K562 (cell line): ENCODE data around the gene NDRG4. TPM values are rescaled to one million over a fixed set of nuclear protein-coding genes. Genes with fewer than 3 reads are reported as not detected.

Experiments used
- ATAC-seq: fragments of 200-7000 bp; cut with Tn5 transposase; 3 replicates; pipeline ENCODE4 v1.9.1; 2020; ENCODE audit warnings: moderate library complexity
- BruUV-seq: library from RNA; stranded (reverse); fragments of 400-500 nt; replicated peaks from 2 replicates; lab custom pipeline; 2021; lab: Mats Ljungman, UMichigan
- CTCF ChIA-PET: fragments of 300-600 bp; formaldehyde crosslinking; extraction: SDS; loops from one replicate; lab custom pipeline; 2021; ENCODE audit warnings: low intra/inter-chr PET ratio; lab: Yijun Ruan, JAX
- POLR2A ChIA-PET: fragments of 300-600, 350-650 bp; sonication (Branson Sonifier 250); formaldehyde crosslinking; extraction: SDS; loops from one replicate; lab custom pipeline; 2021; ENCODE audit warnings: antibody characterized with exemption, inconsistent platforms; lab: Yijun Ruan, JAX
- DNase-seq, 4 experiments: peaks; one replicate each; pipeline versions ENCODE4 v3.0.0 to v3.0.0-alpha.2; 2011 to 2018; ENCODE audit warnings: low spot score in 3 of 4, mixed read lengths in 3 of 4; ENCODE audit errors: extremely low read depth in 1 of 4
- FAIRE-seq: peaks from 2 replicates; lab custom pipeline; 2011; peaks lifted over from hg19 to GRCh38; lab: Jason Lieb, UNC
- H2AFZ ChIP-seq: 2 replicates; pipeline ENCODE4 v1.6.0; 2011; ENCODE audit warnings: low read depth, low read length, control low read depth, inconsistent platforms
- H3K27ac ChIP-seq: fragments of 200-600 bp; 3 replicates; pipeline ENCODE4 v1.8.0; 2011; ENCODE audit warnings: low read depth, mild to moderate bottlenecking, control low read depth, inconsistent platforms, low read length, moderate library complexity, mixed read lengths; ENCODE audit errors: extremely low read depth
- H3K27me3 ChIP-seq, 2 experiments: fragments of 300-600 bp in 1 of 2; 2 replicates in 1 of 2; 3 replicates in 1 of 2; pipeline versions ENCODE4 v1.6.0 to v1.8.0; 2011; ENCODE audit warnings: inconsistent platforms in 2 of 2, low read length in 2 of 2, mild to moderate bottlenecking in 1 of 2, mixed read lengths in 1 of 2, moderate library complexity in 1 of 2; ENCODE audit not compliant: control insufficient read depth in 2 of 2, insufficient read depth in 2 of 2
- H3K36me3 ChIP-seq: fragments of 300-600 bp; 3 replicates; pipeline ENCODE4 v1.8.0; 2011; ENCODE audit warnings: mild to moderate bottlenecking, low read length, inconsistent platforms; ENCODE audit not compliant: control insufficient read depth, insufficient read depth
- H3K4me1 ChIP-seq, 2 experiments: fragments of 200-600 bp in 1 of 2; replicated peaks in 1 of 2; 2 replicates in 1 of 2; 3 replicates in 1 of 2; pipeline versions ENCODE4 v1.5.1 to v1.8.0; 2011; ENCODE audit warnings: inconsistent platforms in 2 of 2, low read length in 2 of 2, mild to moderate bottlenecking in 1 of 2, mixed read lengths in 1 of 2, moderate library complexity in 1 of 2; ENCODE audit not compliant: control insufficient read depth in 2 of 2, insufficient read depth in 2 of 2
- H3K4me2 ChIP-seq: 2 replicates; pipeline ENCODE4 v1.6.1; 2011; ENCODE audit warnings: low read length, control low read depth, inconsistent platforms, mixed read lengths; ENCODE audit not compliant: insufficient read depth
- H3K4me3 ChIP-seq: fragments of 200-600 bp; sonication (generic), shearing (Covaris generic); 2 replicates; pipeline ENCODE4 v1.5.1; 2016; ENCODE audit warnings: control low read depth, inconsistent platforms
- H3K79me2 ChIP-seq: fragments of 200-600 bp; 3 replicates; pipeline ENCODE4 v1.8.0; 2011; ENCODE audit warnings: low read length, inconsistent platforms; ENCODE audit not compliant: control insufficient read depth, insufficient read depth
- H3K9ac ChIP-seq, 2 experiments: 2 replicates each; pipeline versions ENCODE4 v1.6.0 to v1.6.1; 2011; ENCODE audit warnings: low read depth in 2 of 2, low read length in 2 of 2, control low read depth in 1 of 2, inconsistent platforms in 1 of 2, mild to moderate bottlenecking in 1 of 2, mixed read lengths in 1 of 2; ENCODE audit not compliant: insufficient read depth in 1 of 2
- H3K9me1 ChIP-seq: one replicate; pipeline ENCODE4 v1.6.0; 2011; ENCODE audit warnings: inconsistent platforms, mild to moderate bottlenecking, low read length, moderate library complexity; ENCODE audit not compliant: control insufficient read depth, insufficient read depth
- H3K9me3 ChIP-seq: replicated peaks from 2 replicates; pipeline ENCODE4 v1.5.1; 2011; ENCODE audit warnings: low read depth, low read length, inconsistent platforms; ENCODE audit not compliant: control insufficient read depth, insufficient read depth
- H4K20me1 ChIP-seq: replicated peaks from 2 replicates; pipeline ENCODE4 v1.6.1; 2011; ENCODE audit warnings: low read length, inconsistent platforms, mixed read lengths; ENCODE audit not compliant: control insufficient read depth, insufficient read depth
- BACH1 ChIP-seq: fragments of 200-800 bp; sonication (Bioruptor generic); IDR thresholded peaks from 2 replicates; pipeline ENCODE4 v1.6.1; 2016; ENCODE audit warnings: missing genetic modification characterization, missing compliant biosample characterization
- ETV6 ChIP-seq, 3 experiments: fragments of 150-350 bp in 1 of 3; sonication (generic) in 1 of 3; formaldehyde crosslinking in 1 of 3; IDR thresholded peaks; 2 replicates each; pipeline versions ENCODE4 v1.6.1 to v1.8.0; 2014 to 2022; ENCODE audit warnings: borderline replicate concordance in 2 of 3, low read depth in 2 of 3, antibody characterized with exemption in 1 of 3, low read length in 1 of 3, mild to moderate bottlenecking in 1 of 3, missing genetic modification reagents in 1 of 3
- GABPB1 ChIP-seq: sonication (generic); formaldehyde crosslinking; IDR thresholded peaks from 2 replicates; pipeline ENCODE4 v1.8.0; 2022; ENCODE audit warnings: mild to moderate bottlenecking, missing genetic modification reagents
- GABPB2 ChIP-seq: fragments of 250-450 bp; sonication (Bioruptor Pico); conservative IDR thresholded peaks from 2 replicates; pipeline ENCODE4 v1.5.1; 2021; ENCODE audit warnings: mild to moderate bottlenecking
- HLTF ChIP-seq: fragments of 450-650 bp; IDR thresholded peaks from 2 replicates; pipeline ENCODE4 v1.6.1; 2016
- NFIC ChIP-seq: fragments of 450-650 bp; IDR thresholded peaks from 2 replicates; pipeline ENCODE4 v1.6.1; 2017; ENCODE audit warnings: mild to moderate bottlenecking, inconsistent platforms
- PURB ChIP-seq: sonication (generic); formaldehyde crosslinking; IDR thresholded peaks from 2 replicates; pipeline ENCODE4 v1.9.0; 2021; ENCODE audit warnings: low read depth, mild to moderate bottlenecking, missing genetic modification reagents
- RBM39 ChIP-seq: fragments of 200-400 bp; formaldehyde crosslinking; optimal IDR thresholded peaks from 2 replicates; pipeline ENCODE3; 2018; ENCODE audit warnings: low read depth, low read length
- TOE1 ChIP-seq, 2 experiments: fragments of 450-650 bp in 1 of 2; sonication (generic) in 1 of 2; formaldehyde crosslinking in 1 of 2; IDR thresholded peaks; 2 replicates each; pipeline versions ENCODE4 v1.7.1 to v1.8.0; 2016 to 2022; ENCODE audit warnings: borderline replicate concordance in 2 of 2, mild to moderate bottlenecking in 2 of 2, antibody characterized with exemption in 1 of 2, inconsistent platforms in 1 of 2, low read depth in 1 of 2, missing genetic modification reagents in 1 of 2, moderate library complexity in 1 of 2
- WGBS: fragments of 100-300 bp; shearing (Covaris generic); methylation state at CpG from one replicate; pipeline ENCODE4 v1.1.6; 2016; ENCODE audit warnings: low coverage, mixed read lengths; ENCODE audit not compliant: insufficient coverage; ENCODE audit errors: missing lambda C conversion rate; 5-methylcytosine and 5-hydroxymethylcytosine counted together
- in situ Hi-C: fragments of 300-500 bp; cut with MboI; formaldehyde crosslinking; loops from 4 replicates; pipeline ENCODE4 v1.15.0; 2018; ENCODE audit warnings: inconsistent platforms, mixed read lengths
- intact Hi-C: fragments of 100-400 bp; cut with micrococcal nuclease; formaldehyde crosslinking; loops from 2 replicates; pipeline ENCODE4 v1.14.2; 2022
- polyA plus RNA-seq, 8 experiments: library from polyadenylated mRNA; depleted of rRNA in 4 of 8; stranded (reverse) in 5 of 8; unstranded in 3 of 8; fragments of >200 nt; fragmentation: Nextera tagmentation in 2 of 8; fragmentation: Illumina TruSeq in 1 of 8; extraction: Ambion mirVana in 2 of 8; extraction: Trizol in 1 of 8; gene quantifications; 2 replicates each; pipeline versions ENCODE4 v1.2.1 to v1.2.3, GENCODE V29; 2011 to 2014; ENCODE audit warnings: inconsistent platforms in 1 of 8, missing spikeins in 1 of 8
- total RNA-seq, 7 experiments: library from RNA; depleted of rRNA in 6 of 7; stranded (reverse); fragments of >200 nt in 6 of 7; fragmentation: Illumina TruSeq in 2 of 7; extraction: Trizol in 2 of 7; gene quantifications; 2 replicates each; pipeline versions ENCODE4 v1.2.1 to v1.2.3, GENCODE V29; 2011 to 2021; ENCODE audit warnings: low replicate concordance in 1 of 7
- TF ChIP-seq, protein P1 (sequence below): fragments of 450-650 bp; IDR thresholded peaks from 2 replicates; pipeline ENCODE4 v1.6.1; 2017; ENCODE audit warnings: mild to moderate bottlenecking, moderate library complexity
- TF ChIP-seq, protein P2 (sequence below): sonication (generic); formaldehyde crosslinking; IDR thresholded peaks from 2 replicates; pipeline ENCODE4 v1.4.0; 2020; ENCODE audit warnings: mild to moderate bottlenecking, missing genetic modification reagents
- TF ChIP-seq, protein P3 (sequence below): sonication (generic); formaldehyde crosslinking; IDR thresholded peaks from 2 replicates; pipeline ENCODE4 v1.8.0; 2022; ENCODE audit warnings: mild to moderate bottlenecking, missing genetic modification reagents, borderline replicate concordance
- TF ChIP-seq, protein P4 (sequence below): fragments of 450-650 bp; formaldehyde crosslinking; IDR thresholded peaks from 2 replicates; pipeline ENCODE4 v1.4.0; 2020; ENCODE audit warnings: mild to moderate bottlenecking

The NDRG4 gene
- total and polyA plus RNA-seq, 9 of the 15 experiments (the other 6 are each of a cell fraction or from before 2014, with no cell fraction given): 0.06 to 0.95 (median 0.28) TPM

DNA sequence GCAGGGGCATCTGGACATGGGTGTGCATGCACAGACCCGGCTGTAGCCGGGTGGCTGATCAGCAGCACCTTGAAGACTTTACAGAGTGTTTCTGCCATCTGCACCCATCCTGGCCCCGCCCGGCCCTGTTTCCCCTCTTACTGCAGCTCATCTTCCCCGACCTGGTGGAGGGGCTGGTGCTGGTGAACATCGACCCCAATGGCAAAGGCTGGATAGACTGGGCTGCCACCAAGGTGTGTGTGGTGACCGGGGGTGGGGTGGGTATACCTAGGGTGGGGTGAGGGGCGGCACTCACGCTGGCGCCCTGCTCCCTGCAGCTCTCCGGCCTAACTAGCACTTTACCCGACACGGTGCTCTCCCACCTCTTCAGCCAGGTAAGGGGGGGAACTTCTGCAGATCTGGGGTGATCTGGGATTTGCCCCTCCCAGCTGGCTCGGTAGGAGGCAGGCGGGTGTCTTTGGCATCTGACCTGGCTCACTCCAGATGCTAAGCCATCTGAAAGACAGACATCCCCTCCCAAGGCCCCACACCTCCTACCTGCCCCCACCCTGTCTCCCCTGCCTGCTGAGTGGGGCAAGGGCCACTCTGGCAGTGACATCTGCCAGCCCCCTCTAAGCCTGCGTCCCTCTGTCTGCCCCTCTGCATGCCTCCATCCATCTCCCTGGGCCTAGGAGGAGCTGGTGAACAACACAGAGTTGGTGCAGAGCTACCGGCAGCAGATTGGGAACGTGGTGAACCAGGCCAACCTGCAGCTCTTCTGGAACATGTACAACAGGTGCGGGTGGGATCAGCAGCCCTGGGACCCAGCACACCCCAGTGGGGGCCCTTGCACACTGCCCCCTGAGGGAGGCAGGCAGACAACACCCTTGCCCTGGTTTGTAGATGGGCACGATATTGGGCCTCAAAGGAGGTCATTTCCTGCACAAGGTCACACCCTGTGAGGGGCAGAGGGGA is 6.6 kb downstream of the NDRG4 start:
- Histone ChIP-seq H3K9me3 (no peaks in the 10 kb centered on the region), H3K4me3 (no peak overlapping the region), H2AFZ (no peak overlapping the region), H3K27me3 (no peaks in the 10 kb centered on the region), H3K9ac (no peak overlapping the region; a peak in 1 of 4 replicates), H3K79me2 (no peaks in the 10 kb centered on the region), H4K20me1 (peaks cover 4% of the 10 kb centered on the region; the same call in 1 of the 2 replicates), H3K4me1 (peaks cover 0 to 32% of the 10 kb centered on the region in 2 experiments; a peak in 2 of 5 replicates), H3K9me1 (no peaks in the 10 kb centered on the region), H3K27ac (no peak overlapping the region), H3K4me2 (no peak overlapping the region), H3K36me3 (no peaks in the 10 kb centered on the region)
- ATAC-seq: no peak
- no TSS peak for BruUV-seq
- POLR2A ChIA-PET: interaction anchor here (1.5 kb wide), 1 partner anchor 9 kb away, joined by 4 read pairs; no protein-coding TSS in a partner anchor
- in situ Hi-C loops (no loop called here), intact Hi-C loops (no loop called here)
- DNase-seq: no peak
- WGBS: 27% methylated on average over 15 of the region's 20 CpGs
- CTCF ChIA-PET: no interaction called here
- no peak for FAIRE-seq
- TF ChIP-seq, protein P1, sequence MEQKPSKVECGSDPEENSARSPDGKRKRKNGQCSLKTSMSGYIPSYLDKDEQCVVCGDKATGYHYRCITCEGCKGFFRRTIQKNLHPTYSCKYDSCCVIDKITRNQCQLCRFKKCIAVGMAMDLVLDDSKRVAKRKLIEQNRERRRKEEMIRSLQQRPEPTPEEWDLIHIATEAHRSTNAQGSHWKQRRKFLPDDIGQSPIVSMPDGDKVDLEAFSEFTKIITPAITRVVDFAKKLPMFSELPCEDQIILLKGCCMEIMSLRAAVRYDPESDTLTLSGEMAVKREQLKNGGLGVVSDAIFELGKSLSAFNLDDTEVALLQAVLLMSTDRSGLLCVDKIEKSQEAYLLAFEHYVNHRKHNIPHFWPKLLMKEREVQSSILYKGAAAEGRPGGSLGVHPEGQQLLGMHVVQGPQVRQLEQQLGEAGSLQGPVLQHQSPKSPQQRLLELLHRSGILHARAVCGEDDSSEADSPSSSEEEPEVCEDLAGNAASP: no peak
- TF ChIP-seq PURB (no peak), RBM39 (no peak), ETV6 (IDR thresholded peaks at IDR 0.05; ENCODE audit: borderline replicate concordance in 1 of 2, low read depth in 2 of 2, low read length in 1 of 2) (no peak), ETV6 (CRISPR knock-in tag; IDR thresholded peaks at IDR 0.05; ENCODE audit: borderline replicate concordance) (no peak), NFIC (no peak), GABPB1 (no peak), GABPB2 (no peak), HLTF (no peak), TOE1 (IDR thresholded peaks at IDR 0.05; ENCODE audit: borderline replicate concordance) (no peak), TOE1 (CRISPR knock-in tag; IDR thresholded peaks at IDR 0.05; ENCODE audit: borderline replicate concordance, low read depth) (no peak), BACH1 (tag) (no peak)
- TF ChIP-seq, protein P2, sequence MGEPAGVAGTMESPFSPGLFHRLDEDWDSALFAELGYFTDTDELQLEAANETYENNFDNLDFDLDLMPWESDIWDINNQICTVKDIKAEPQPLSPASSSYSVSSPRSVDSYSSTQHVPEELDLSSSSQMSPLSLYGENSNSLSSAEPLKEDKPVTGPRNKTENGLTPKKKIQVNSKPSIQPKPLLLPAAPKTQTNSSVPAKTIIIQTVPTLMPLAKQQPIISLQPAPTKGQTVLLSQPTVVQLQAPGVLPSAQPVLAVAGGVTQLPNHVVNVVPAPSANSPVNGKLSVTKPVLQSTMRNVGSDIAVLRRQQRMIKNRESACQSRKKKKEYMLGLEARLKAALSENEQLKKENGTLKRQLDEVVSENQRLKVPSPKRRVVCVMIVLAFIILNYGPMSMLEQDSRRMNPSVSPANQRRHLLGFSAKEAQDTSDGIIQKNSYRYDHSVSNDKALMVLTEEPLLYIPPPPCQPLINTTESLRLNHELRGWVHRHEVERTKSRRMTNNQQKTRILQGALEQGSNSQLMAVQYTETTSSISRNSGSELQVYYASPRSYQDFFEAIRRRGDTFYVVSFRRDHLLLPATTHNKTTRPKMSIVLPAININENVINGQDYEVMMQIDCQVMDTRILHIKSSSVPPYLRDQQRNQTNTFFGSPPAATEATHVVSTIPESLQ (CRISPR knock-in tag): no peak
- TF ChIP-seq, protein P3, sequence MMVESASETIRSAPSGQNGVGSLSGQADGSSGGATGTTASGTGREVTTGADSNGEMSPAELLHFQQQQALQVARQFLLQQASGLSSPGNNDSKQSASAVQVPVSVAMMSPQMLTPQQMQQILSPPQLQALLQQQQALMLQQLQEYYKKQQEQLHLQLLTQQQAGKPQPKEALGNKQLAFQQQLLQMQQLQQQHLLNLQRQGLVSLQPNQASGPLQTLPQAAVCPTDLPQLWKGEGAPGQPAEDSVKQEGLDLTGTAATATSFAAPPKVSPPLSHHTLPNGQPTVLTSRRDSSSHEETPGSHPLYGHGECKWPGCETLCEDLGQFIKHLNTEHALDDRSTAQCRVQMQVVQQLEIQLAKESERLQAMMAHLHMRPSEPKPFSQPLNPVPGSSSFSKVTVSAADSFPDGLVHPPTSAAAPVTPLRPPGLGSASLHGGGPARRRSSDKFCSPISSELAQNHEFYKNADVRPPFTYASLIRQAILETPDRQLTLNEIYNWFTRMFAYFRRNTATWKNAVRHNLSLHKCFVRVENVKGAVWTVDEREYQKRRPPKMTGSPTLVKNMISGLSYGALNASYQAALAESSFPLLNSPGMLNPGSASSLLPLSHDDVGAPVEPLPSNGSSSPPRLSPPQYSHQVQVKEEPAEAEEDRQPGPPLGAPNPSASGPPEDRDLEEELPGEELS (CRISPR knock-in tag): no peak
- TF ChIP-seq, protein P4, sequence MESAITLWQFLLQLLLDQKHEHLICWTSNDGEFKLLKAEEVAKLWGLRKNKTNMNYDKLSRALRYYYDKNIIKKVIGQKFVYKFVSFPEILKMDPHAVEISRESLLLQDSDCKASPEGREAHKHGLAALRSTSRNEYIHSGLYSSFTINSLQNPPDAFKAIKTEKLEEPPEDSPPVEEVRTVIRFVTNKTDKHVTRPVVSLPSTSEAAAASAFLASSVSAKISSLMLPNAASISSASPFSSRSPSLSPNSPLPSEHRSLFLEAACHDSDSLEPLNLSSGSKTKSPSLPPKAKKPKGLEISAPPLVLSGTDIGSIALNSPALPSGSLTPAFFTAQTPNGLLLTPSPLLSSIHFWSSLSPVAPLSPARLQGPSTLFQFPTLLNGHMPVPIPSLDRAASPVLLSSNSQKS: no peak
